K562 (cell line): ENCODE data around the gene PIM3. TPM values are rescaled to one million over a fixed set of nuclear protein-coding genes. Genes with fewer than 3 reads are reported as not detected.
"Not testable (repeated sequence)": the region's sequence is repeated elsewhere in the genome, so short reads cannot be mapped to it uniquely, and the experiment has no call there.

Source experiments
- CREB1 ChIP-seq, 2 experiments: sonication (generic) in 1 of 2; formaldehyde crosslinking in 1 of 2; IDR thresholded peaks; 2 replicates each; pipeline versions ENCODE4 v1.6.1 to v1.8.0; 2012 to 2022; ENCODE audit warnings: inconsistent platforms in 1 of 2, mild to moderate bottlenecking in 1 of 2, missing genetic modification reagents in 1 of 2, moderate library complexity in 1 of 2
- CREM ChIP-seq: IDR thresholded peaks from 2 replicates; pipeline ENCODE4 v1.6.1; 2014; ENCODE audit warnings: antibody characterized with exemption, low read depth
- GABPA ChIP-seq: fragments of 200-800 bp; sonication (Bioruptor generic); conservative IDR thresholded peaks from 2 replicates; pipeline ENCODE4 v1.6.1; 2016; ENCODE audit warnings: low read depth, missing genetic modification characterization, missing compliant biosample characterization
- GABPB1 ChIP-seq: sonication (generic); formaldehyde crosslinking; IDR thresholded peaks from 2 replicates; pipeline ENCODE4 v1.8.0; 2022; ENCODE audit warnings: mild to moderate bottlenecking, missing genetic modification reagents
- HCFC1 ChIP-seq: IDR thresholded peaks from 2 replicates; pipeline ENCODE4 v1.6.1; 2012; ENCODE audit warnings: low read depth, low read length, improper control_type of control experiment
- ZBTB7A ChIP-seq: IDR thresholded peaks from 2 replicates; pipeline ENCODE4 v1.6.1; 2011; ENCODE audit warnings: low read depth, mild to moderate bottlenecking, low read length, moderate library complexity, borderline replicate concordance; ENCODE audit not compliant: control insufficient read depth
- polyA plus RNA-seq, 8 experiments: library from polyadenylated mRNA; depleted of rRNA in 4 of 8; stranded (reverse) in 5 of 8; unstranded in 3 of 8; fragments of >200 nt; fragmentation: Nextera tagmentation in 2 of 8; fragmentation: Illumina TruSeq in 1 of 8; extraction: Ambion mirVana in 2 of 8; extraction: Trizol in 1 of 8; gene quantifications; 2 replicates each; pipeline versions ENCODE4 v1.2.1 to v1.2.3, GENCODE V29; 2011 to 2014; ENCODE audit warnings: inconsistent platforms in 1 of 8, missing spikeins in 1 of 8
- total RNA-seq, 7 experiments: library from RNA; depleted of rRNA in 6 of 7; stranded (reverse); fragments of >200 nt in 6 of 7; fragmentation: Illumina TruSeq in 2 of 7; extraction: Trizol in 2 of 7; gene quantifications; 2 replicates each; pipeline versions ENCODE4 v1.2.1 to v1.2.3, GENCODE V29; 2011 to 2021; ENCODE audit warnings: low replicate concordance in 1 of 7
- TF ChIP-seq, protein P1 (sequence below), 2 experiments: fragments of 450-650 bp in 1 of 2; sonication (generic) in 1 of 2; formaldehyde crosslinking in 1 of 2; IDR thresholded peaks; 2 replicates each; pipeline versions ENCODE4 v1.7.1 to v1.9.0; 2016 to 2022; ENCODE audit warnings: inconsistent platforms in 1 of 2, mild to moderate bottlenecking in 1 of 2, missing genetic modification reagents in 1 of 2
- TF ChIP-seq, protein P2 (sequence below), 3 experiments: fragments of 200-800 bp in 1 of 3; sonication (Bioruptor generic) in 1 of 3; sonication (generic) in 1 of 3; formaldehyde crosslinking in 1 of 3; IDR thresholded peaks; 2 replicates each; pipeline versions ENCODE4 v1.6.1 to v1.8.0; 2016 to 2022; ENCODE audit warnings: mild to moderate bottlenecking in 2 of 3, missing compliant biosample characterization in 2 of 3, missing genetic modification characterization in 2 of 3, missing genetic modification reagents in 1 of 3
- TF ChIP-seq, protein P3 (sequence below): fragments of 200-800 bp; sonication (Bioruptor generic); IDR thresholded peaks from 2 replicates; pipeline ENCODE4 v1.6.1; 2017; ENCODE audit warnings: missing genetic modification characterization, missing compliant biosample characterization
- TF ChIP-seq, protein P4 (sequence below): sonication (generic); formaldehyde crosslinking; IDR thresholded peaks from 2 replicates; pipeline ENCODE4 v1.8.0; 2022; ENCODE audit warnings: missing genetic modification reagents, mild to moderate bottlenecking, moderate library complexity, borderline replicate concordance

The PIM3 gene
- total and polyA plus RNA-seq, 9 of the 15 experiments (the other 6 are each of a cell fraction or from before 2014, with no cell fraction given) = 0.24 to 40.5 (median 5.3) TPM

DNA sequence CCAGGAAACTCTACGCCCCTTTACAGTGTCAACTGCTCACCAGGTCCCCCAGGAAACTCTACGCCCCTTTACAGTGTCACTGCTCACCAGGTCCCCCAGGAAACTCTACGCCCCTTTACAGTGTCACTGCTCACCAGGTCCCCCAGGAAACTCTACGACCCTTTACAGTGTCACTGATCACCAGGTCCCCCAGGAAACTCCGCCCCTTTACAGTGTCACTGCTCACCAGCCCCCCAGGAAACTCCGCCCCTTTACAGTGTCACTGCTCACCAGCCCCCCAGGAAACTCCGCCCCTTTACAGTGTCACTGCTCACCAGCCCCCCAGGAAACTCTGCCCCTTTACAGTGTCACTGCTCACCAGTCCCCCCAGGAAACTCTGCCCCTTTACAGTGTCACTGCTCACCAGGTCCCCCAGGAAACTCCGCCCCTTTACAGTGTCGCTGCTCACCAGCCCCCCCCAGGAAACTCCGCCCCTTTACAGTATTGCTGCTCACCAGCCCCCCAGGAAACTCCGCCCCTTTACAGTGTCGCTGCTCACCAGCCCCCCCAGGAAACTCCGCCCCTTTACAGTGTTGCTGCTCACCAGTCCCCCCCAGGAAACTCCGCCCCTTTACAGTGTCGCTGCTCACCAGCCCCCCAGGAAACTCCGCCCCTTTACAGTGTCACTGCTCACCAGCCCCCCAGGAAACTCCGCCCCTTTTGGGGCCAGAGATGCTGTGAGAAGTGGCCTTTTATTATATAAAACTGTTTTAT, 15.4 kb upstream of the PIM3 start (continued):
- TF ChIP-seq, protein P1, sequence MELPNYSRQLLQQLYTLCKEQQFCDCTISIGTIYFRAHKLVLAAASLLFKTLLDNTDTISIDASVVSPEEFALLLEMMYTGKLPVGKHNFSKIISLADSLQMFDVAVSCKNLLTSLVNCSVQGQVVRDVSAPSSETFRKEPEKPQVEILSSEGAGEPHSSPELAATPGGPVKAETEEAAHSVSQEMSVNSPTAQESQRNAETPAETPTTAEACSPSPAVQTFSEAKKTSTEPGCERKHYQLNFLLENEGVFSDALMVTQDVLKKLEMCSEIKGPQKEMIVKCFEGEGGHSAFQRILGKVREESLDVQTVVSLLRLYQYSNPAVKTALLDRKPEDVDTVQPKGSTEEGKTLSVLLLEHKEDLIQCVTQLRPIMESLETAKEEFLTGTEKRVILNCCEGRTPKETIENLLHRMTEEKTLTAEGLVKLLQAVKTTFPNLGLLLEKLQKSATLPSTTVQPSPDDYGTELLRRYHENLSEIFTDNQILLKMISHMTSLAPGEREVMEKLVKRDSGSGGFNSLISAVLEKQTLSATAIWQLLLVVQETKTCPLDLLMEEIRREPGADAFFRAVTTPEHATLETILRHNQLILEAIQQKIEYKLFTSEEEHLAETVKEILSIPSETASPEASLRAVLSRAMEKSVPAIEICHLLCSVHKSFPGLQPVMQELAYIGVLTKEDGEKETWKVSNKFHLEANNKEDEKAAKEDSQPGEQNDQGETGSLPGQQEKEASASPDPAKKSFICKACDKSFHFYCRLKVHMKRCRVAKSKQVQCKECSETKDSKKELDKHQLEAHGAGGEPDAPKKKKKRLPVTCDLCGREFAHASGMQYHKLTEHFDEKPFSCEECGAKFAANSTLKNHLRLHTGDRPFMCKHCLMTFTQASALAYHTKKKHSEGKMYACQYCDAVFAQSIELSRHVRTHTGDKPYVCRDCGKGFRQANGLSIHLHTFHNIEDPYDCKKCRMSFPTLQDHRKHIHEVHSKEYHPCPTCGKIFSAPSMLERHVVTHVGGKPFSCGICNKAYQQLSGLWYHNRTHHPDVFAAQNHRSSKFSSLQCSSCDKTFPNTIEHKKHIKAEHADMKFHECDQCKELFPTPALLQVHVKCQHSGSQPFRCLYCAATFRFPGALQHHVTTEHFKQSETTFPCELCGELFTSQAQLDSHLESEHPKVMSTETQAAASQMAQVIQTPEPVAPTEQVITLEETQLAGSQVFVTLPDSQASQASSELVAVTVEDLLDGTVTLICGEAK (IDR thresholded peaks at IDR 0.05) = peak; percentile 50; the same call in 1 of the 2 replicates
- TF ChIP-seq, protein P1 (CRISPR knock-in tag; IDR thresholded peaks at IDR 0.05) = not testable (repeated sequence)
- TF ChIP-seq, protein P2, sequence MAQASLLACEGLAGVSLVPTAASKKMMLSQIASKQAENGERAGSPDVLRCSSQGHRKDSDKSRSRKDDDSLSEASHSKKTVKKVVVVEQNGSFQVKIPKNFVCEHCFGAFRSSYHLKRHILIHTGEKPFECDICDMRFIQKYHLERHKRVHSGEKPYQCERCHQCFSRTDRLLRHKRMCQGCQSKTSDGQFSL (CRISPR knock-in tag; IDR thresholded peaks at IDR 0.05) = peak; percentile 70; the same call in 1 of the 2 replicates
- TF ChIP-seq, protein P2 (tag; IDR thresholded peaks at IDR 0.05) = peak in 1 of 2 experiments; percentile 60; a peak in 1 of 4 replicates
- TF ChIP-seq HCFC1 (peak; percentile 48; the same call in 1 of the 2 replicates), GABPB1 (CRISPR knock-in tag) (peak; percentile 81; the same call in 1 of the 2 replicates), CREB1 (CRISPR knock-in tag; IDR thresholded peaks at IDR 0.05) (peak; percentile 39; the same call in 1 of the 2 replicates), CREM (peak; percentile 32; the same call in 1 of the 2 replicates), ZBTB7A (peak; percentile 31; the same call in 1 of the 2 replicates), GABPA (tag) (peak; percentile 69)
- TF ChIP-seq, protein P3, sequence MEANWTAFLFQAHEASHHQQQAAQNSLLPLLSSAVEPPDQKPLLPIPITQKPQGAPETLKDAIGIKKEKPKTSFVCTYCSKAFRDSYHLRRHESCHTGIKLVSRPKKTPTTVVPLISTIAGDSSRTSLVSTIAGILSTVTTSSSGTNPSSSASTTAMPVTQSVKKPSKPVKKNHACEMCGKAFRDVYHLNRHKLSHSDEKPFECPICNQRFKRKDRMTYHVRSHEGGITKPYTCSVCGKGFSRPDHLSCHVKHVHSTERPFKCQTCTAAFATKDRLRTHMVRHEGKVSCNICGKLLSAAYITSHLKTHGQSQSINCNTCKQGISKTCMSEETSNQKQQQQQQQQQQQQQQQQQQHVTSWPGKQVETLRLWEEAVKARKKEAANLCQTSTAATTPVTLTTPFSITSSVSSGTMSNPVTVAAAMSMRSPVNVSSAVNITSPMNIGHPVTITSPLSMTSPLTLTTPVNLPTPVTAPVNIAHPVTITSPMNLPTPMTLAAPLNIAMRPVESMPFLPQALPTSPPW (CRISPR knock-in tag) = peak; percentile 68
- TF ChIP-seq, protein P4, sequence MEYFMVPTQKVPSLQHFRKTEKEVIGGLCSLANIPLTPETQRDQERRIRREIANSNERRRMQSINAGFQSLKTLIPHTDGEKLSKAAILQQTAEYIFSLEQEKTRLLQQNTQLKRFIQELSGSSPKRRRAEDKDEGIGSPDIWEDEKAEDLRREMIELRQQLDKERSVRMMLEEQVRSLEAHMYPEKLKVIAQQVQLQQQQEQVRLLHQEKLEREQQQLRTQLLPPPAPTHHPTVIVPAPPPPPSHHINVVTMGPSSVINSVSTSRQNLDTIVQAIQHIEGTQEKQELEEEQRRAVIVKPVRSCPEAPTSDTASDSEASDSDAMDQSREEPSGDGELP = peak; percentile 15; the same call in 1 of the 2 replicates
- not testable (repeated sequence) for TF ChIP-seq CREB1 (IDR thresholded peaks at IDR 0.05)
